HG02759 (cell line): Measurements from ENCODE around the gene KLK7.

Experiments used
- ATAC-seq: cut with Tn5 transposase; IDR thresholded peaks from one replicate; pipeline ENCODE4 v1.9.1; 2021; ENCODE audit warnings: mild to moderate bottlenecking, moderate library complexity; ENCODE audit not compliant: unreplicated experiment

Gene KLK7

GRCh38 chr19:50983625-50984292 lies at the start of gene KLK7:
Gene KLK7, minus strand, starts transcription at chr19:50983917. Its CDS starts 1,518 bp downstream, at chr19:50982399.
- ATAC-seq = no peak

GRCh38 chr19:51031880-51032225 lies 48.1 kb upstream of the KLK7 start:
- ATAC-seq = no peak

- ATAC-seq = no peak
Measured at GRCh38 chr19:51031220-51031879, 47.6 kb upstream of the KLK7 start.

GRCh38 chr19:51030631-51031030 lies 46.9 kb upstream of the KLK7 start:
- ATAC-seq = no peak

GRCh38 chr19:51029718-51030117 lies 46.0 kb upstream of the KLK7 start:
- ATAC-seq = no peak

- no peak for ATAC-seq
Measured at GRCh38 chr19:51027873-51028272, 44.2 kb upstream of the KLK7 start.

- no peak for ATAC-seq
Measured at GRCh38 chr19:51027126-51027806, 43.5 kb upstream of the KLK7 start.

- no peak for ATAC-seq
Measured at GRCh38 chr19:51026554-51026831, 42.8 kb upstream of the KLK7 start, which contains the start of gene KLK11. Gene KLK11, minus strand, starts transcription at chr19:51026616. Its CDS starts 985 bp downstream, at chr19:51025631.

- no peak for ATAC-seq
Measured at GRCh38 chr19:51025809-51026553, 42.3 kb upstream of the KLK7 start.

- ATAC-seq = no peak
Measured at GRCh38 chr19:51025401-51025800, 41.7 kb upstream of the KLK7 start.

- ATAC-seq = no peak
Measured at GRCh38 chr19:51024924-51025323, 41.2 kb upstream of the KLK7 start.

GRCh38 chr19:51023946-51024345 lies 40.2 kb upstream of the KLK7 start:
- no peak for ATAC-seq

- no peak for ATAC-seq
Measured at GRCh38 chr19:51022526-51022925, 38.8 kb upstream of the KLK7 start.

- no peak for ATAC-seq
Measured at GRCh38 chr19:51020988-51021651, 37.4 kb upstream of the KLK7 start.

- ATAC-seq = no peak
Measured at GRCh38 chr19:51019544-51019925, 35.8 kb upstream of the KLK7 start, which contains the start of gene KLK10. Gene KLK10, minus strand, starts transcription at chr19:51019709. Its CDS starts 579 bp downstream, at chr19:51019130.

- no peak for ATAC-seq
Measured at GRCh38 chr19:51018745-51019543, 35.2 kb upstream of the KLK7 start.

GRCh38 chr19:51016798-51017683 lies 33.3 kb upstream of the KLK7 start:
- no peak for ATAC-seq

- ATAC-seq = no peak
Measured at GRCh38 chr19:51015691-51016267, 32.1 kb upstream of the KLK7 start.

GRCh38 chr19:51014242-51014641 lies 30.5 kb upstream of the KLK7 start:
- no peak for ATAC-seq
